Measurements from ENCODE around the gene CD200.

GRCh38 chr3:112409041-112409440 is 76.1 kb downstream of the CD200 start:
- TF ChIP-seq, protein P1, sequence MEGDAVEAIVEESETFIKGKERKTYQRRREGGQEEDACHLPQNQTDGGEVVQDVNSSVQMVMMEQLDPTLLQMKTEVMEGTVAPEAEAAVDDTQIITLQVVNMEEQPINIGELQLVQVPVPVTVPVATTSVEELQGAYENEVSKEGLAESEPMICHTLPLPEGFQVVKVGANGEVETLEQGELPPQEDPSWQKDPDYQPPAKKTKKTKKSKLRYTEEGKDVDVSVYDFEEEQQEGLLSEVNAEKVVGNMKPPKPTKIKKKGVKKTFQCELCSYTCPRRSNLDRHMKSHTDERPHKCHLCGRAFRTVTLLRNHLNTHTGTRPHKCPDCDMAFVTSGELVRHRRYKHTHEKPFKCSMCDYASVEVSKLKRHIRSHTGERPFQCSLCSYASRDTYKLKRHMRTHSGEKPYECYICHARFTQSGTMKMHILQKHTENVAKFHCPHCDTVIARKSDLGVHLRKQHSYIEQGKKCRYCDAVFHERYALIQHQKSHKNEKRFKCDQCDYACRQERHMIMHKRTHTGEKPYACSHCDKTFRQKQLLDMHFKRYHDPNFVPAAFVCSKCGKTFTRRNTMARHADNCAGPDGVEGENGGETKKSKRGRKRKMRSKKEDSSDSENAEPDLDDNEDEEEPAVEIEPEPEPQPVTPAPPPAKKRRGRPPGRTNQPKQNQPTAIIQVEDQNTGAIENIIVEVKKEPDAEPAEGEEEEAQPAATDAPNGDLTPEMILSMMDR (IDR thresholded peaks at IDR 0.05), result no peak
- no peak for TF ChIP-seq POLR2A (IDR thresholded peaks at IDR 0.05)

Data from right lobe of liver (tissue), 4 donors.